T47D (cell line): ENCODE results near the gene MYO1F.

Experiments used
- DNase-seq, 2 experiments: peaks; one replicate each; pipeline versions ENCODE4 v3.0.0 to v3.0.0-alpha.2; 2011 to 2012; ENCODE audit warnings: low read depth in 1 of 2, low spot score in 1 of 2
- JUND ChIP-seq: IDR thresholded peaks from 2 replicates; pipeline ENCODE4 v1.6.1; 2012; ENCODE audit warnings: low read depth
- in situ Hi-C: cut with HindIII; loops from 2 replicates; pipeline ENCODE4 v1.10.0; 2016; ENCODE audit warnings: low sequenced_read_pairs, low pct_unique_long_range_greater_than_20kb

Gene MYO1F

GRCh38 chr19:8539621-8540149, 37.6 kb downstream of the MYO1F start:
- no peak for TF ChIP-seq JUND
- in situ Hi-C loops = no loop called here
- no peak for DNase-seq

- TF ChIP-seq JUND = no peak
- in situ Hi-C loops = no loop called here
- no peak for DNase-seq
Observed at GRCh38 chr19:8537099-8537498, 40.1 kb downstream of the MYO1F start.

GRCh38 chr19:8536282-8536681, 41.0 kb downstream of the MYO1F start:
- in situ Hi-C loops = no loop called here
- no peak for TF ChIP-seq JUND

DNA sequence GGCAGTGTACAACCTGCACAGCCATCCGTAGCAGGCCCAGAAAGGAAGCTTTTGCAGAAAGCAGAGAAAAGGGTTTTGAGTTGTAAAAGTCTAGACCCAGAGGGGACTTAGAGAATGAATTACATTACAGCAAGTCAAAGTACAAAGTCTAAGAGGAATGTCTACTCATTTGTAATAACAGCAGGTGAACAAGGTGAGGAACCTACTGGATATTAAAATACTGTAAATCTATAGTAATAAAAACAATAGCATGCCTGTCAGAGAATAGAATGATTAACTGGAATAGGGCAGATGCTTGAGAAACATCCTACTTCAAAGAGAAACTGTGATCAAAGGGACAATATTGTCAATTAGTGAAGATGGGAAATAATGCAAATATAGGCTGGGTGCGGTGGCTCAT, 45.0 kb downstream of the MYO1F start:
- DNase-seq = no peak
- no peak for TF ChIP-seq JUND
- in situ Hi-C loops = no loop called here

More at GRCh38 chr19:8536282-8536681, 41.0 kb downstream of the MYO1F start:
- no peak for DNase-seq

DNA sequence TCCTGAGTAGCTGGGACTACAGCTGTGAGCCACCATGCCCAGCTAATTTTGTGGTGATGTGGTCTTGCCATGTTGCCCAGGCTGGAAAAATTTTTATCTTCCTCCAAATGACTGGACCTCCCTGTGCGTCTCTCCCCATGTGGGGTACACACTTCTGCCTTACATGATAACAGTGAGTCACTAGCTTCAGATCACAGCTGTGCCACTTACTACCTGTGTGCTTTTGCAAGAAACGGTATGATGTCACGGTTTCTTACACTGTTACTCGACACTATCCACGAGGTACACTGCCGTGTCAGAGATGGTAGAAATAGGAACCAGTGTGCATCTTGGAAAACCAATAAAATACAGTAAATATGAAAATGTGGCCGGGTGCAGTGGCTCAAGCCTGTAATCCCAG, 45.8 kb downstream of the MYO1F start:
- in situ Hi-C loops = no loop called here
- no peak for TF ChIP-seq JUND
- DNase-seq = no peak

DNA sequence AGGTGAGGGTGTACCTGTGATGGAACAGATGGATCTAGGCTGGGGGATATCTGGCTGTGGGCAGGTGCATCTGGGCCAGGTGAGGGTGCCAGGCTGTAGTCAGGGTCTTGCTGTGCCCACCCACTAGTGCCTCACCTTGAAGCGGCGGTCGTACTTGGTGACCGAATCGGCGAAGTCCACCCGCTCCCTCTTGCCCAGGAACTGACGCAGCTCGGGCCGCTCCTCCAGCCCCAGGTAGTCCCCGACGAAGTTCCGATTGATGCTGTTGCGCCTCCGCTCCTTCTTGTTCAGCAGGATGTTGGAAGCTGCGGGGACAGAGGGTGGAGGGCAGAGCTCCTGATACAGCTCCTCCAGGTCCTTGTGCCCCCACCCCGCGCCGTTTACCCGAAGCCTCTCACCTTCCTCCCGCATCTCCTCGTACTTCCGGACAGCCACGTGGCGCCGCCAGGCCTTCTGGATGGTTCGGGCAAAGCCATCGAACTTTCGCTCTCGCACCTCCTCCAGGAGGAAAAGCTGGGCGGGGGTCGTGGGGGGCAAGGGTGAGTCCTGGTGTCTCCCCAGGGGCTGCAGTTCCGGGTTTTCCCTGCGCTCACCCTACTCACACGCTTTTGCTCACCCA, 47.1 kb downstream of the MYO1F start:
- in situ Hi-C loops = no loop called here
- DNase-seq = no peak
- no peak for TF ChIP-seq JUND

DNA sequence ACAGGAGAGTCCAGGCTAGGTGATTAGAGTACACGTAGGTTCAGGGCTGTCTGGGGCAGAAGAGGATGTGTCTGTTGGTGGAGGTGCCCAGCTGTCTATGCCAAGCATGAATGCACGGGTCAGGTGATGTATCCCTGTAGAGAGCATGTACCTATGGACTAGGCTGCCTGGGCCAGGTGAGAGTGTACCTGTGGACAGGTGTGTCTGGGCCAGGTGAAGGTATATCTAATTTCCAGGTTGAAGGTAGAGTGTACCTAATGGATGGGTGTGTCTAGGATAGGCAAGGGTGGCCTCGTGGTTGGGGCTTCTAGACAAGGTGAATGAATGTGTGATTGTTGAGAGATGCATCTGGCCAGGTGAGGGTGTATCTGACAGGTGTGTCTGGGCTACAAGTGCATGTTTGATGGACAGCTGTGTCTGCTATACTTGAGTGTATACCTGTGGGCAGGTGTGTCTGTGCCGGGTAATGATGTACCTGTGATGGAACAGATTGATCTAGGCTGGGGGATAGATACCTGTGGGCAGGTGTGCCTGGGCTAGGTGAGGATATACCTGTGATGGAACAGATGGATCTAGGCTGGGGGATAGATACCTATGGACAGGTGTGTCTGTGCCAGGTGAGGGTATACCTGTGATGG, 47.8 kb downstream of the MYO1F start:
- no peak for TF ChIP-seq JUND
- in situ Hi-C loops = no loop called here
- DNase-seq = no peak

- in situ Hi-C loops = no loop called here
- no peak for TF ChIP-seq JUND
- DNase-seq = no peak
Observed at GRCh38 chr19:8528500-8528899, 48.7 kb downstream of the MYO1F start.

GRCh38 chr19:8526345-8527091, 50.7 kb downstream of the MYO1F start:
- in situ Hi-C loops = no loop called here
- peak; percentile 63 to 91 for DNase-seq
- TF ChIP-seq JUND = no peak

- DNase-seq = no peak
- in situ Hi-C loops = no loop called here
- no peak for TF ChIP-seq JUND
Observed at GRCh38 chr19:8525401-8525684, 51.9 kb downstream of the MYO1F start.

DNA sequence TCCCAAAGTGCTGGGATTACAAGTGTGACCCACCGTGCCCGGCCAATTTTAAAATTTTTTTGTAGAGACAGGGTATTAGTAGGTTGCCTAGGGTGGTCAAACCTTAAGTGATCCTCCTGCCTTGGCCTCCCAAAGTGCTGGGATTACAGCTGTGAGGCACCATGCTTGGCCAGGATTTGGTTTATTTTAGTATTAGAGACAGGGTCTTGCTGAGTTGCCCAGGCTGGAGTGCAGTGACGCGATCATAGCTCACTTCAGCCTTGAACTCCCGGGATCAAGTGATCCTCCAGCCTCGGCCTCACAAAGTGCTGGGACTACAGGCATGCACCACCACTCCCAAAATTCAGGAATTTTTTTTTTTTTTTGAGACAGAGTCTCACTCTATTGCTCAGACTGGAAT, 57.9 kb downstream of the MYO1F start:
- TF ChIP-seq JUND = no peak
- in situ Hi-C loops = no loop called here
- no peak for DNase-seq

DNA sequence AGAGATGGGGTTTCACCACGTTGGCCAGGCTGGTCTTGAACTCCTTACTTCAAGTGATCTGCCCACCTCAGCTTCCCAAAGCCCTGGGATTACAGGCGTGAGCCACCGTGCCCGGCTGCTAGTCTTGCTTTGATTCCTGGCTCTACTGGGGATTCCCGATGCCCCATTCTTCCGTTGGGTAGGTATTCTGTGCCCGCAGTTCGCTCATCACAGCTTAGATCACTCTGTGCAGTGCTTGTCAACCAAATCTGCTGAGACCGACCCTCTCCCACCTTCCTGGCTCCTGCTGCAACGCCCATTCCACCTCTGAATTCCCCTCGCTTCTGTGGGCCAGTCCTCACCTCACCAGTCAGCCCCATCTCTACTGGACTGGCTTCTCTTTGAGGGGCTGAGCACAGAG, 58.7 kb downstream of the MYO1F start:
- DNase-seq = no peak
- no peak for TF ChIP-seq JUND
- in situ Hi-C loops = no loop called here

DNA sequence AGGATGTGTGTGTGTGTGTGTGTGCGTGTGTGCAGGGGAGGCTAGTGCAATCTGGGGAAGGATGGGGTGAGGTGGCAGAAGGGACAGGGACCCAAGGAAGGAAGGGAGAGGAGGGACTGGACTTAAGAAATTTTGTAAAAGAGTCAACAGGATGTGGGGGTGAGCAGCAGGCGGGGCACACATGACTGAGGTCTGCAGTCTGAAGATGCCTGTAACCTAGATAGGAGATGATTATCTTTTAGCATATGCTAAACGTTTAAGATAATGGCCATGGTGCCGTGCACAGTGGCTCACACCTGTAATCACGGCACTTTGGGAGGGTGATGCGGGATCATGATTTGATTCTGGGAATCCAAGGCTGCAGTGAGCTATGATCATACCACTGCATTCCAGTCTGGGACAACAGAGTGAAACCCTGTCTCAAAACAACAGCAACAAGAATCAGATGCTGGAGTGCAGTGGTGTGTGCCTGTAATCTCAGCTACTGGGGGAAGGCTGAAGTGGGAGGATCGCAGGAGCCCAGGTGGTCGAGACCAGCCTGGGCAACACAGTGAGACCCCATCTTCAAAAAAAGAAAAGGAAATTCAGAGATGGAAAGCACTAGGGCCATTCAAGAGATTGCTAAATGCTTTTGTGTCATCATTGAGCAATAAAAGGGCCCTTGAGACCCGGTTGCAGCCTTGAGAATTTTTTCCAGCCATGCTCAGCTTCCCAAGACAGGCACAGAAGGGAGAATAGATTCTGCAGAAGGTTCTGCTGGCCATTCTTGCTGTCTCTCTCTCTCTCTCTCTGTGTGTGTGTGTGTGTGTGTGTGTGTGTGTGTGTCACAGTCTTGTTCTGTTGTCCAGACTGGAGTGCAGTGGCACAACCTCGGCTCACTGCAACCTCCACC, 59.4 kb downstream of the MYO1F start:
- TF ChIP-seq JUND = no peak
- in situ Hi-C loops = no loop called here
- DNase-seq = no peak
